GM12878 (cell line): ENCODE measurements around the gene POLD2. TPM values are rescaled to one million over a fixed set of nuclear protein-coding genes. Genes with fewer than 3 reads are reported as not detected.

Experiments used
- ATAC-seq: fragments of 200-7000 bp; cut with Tn5 transposase; 3 replicates; pipeline ENCODE4 v1.9.1; 2020; ENCODE audit warnings: mild to moderate bottlenecking, moderate library complexity
- BruUV-seq: library from RNA; stranded (reverse); fragments of 400-500 nt; replicated peaks from 2 replicates; lab custom pipeline; 2021; lab: Mats Ljungman, UMichigan
- CTCF ChIA-PET: fragments of 300-600 bp; sonication (Branson Sonifier 250); formaldehyde crosslinking; extraction: SDS; loops from one replicate; lab custom pipeline; 2021; ENCODE audit warnings: inconsistent platforms; lab: Yijun Ruan, JAX
- POLR2A ChIA-PET: fragments of 350-600 bp; formaldehyde crosslinking; extraction: SDS; loops from one replicate; lab custom pipeline; 2021; ENCODE audit warnings: inconsistent platforms; lab: Charles Lee
- RAD21 ChIA-PET: fragments of 300-600 bp; sonication (Branson Sonifier 250); formaldehyde crosslinking; loops from one replicate; lab custom pipeline; 2023; ENCODE audit warnings: antibody characterized with exemption; ENCODE audit not compliant: unreplicated experiment; lab: Charles Lee
- SMC1A ChIA-PET: fragments of 300-600 bp; sonication (Branson Sonifier 250); formaldehyde crosslinking; loops from one replicate; lab custom pipeline; 2023; ENCODE audit not compliant: unreplicated experiment, uncharacterized antibody; lab: Charles Lee
- DNase-seq: peaks from one replicate; pipeline ENCODE4 v3.0.0-alpha.2; 2011; ENCODE audit warnings: low read depth, low spot score
- FAIRE-seq: peaks from 3 replicates; lab custom pipeline; 2011; peaks lifted over from hg19 to GRCh38; lab: Jason Lieb, UNC
- H2AFZ ChIP-seq: 2 replicates; pipeline ENCODE4 v1.6.0; 2011; ENCODE audit warnings: low read depth, low read length, control low read depth; ENCODE audit not compliant: control insufficient read depth
- H3K27ac ChIP-seq: 2 replicates; pipeline ENCODE4 v1.5.1; 2011; ENCODE audit warnings: control low read depth; ENCODE audit not compliant: control insufficient read depth, insufficient read depth
- H3K27me3 ChIP-seq, 2 experiments: replicated peaks in 1 of 2; 2 replicates each; pipeline versions ENCODE4 v1.6.0 to v1.6.1; 2011; ENCODE audit warnings: low read length in 1 of 2; ENCODE audit not compliant: control insufficient read depth in 2 of 2, insufficient read depth in 2 of 2
- H3K36me3 ChIP-seq, 2 experiments: 2 replicates each; pipeline ENCODE4 v1.5.1; 2011; ENCODE audit warnings: low read length in 1 of 2; ENCODE audit not compliant: control insufficient read depth in 2 of 2, insufficient read depth in 2 of 2
- H3K4me1 ChIP-seq: 2 replicates; pipeline ENCODE4 v1.6.1; 2011; ENCODE audit warnings: mild to moderate bottlenecking, low read length, moderate library complexity, mixed read lengths; ENCODE audit not compliant: control insufficient read depth, insufficient read depth
- H3K4me2 ChIP-seq: 2 replicates; pipeline ENCODE4 v1.6.0; 2011; ENCODE audit warnings: control low read depth; ENCODE audit not compliant: control insufficient read depth, insufficient read depth
- H3K4me3 ChIP-seq: fragments of 200-600 bp; sonication (generic); 2 replicates; pipeline ENCODE4 v1.5.1; 2016
- H3K79me2 ChIP-seq: 2 replicates; pipeline ENCODE4 v1.6.0; 2011; ENCODE audit warnings: low read length; ENCODE audit not compliant: control insufficient read depth, insufficient read depth
- H3K9ac ChIP-seq: 2 replicates; pipeline ENCODE4 v1.8.0; 2011; ENCODE audit warnings: low read length, control low read depth, mixed read lengths; ENCODE audit not compliant: control insufficient read depth, insufficient read depth
- H3K9me3 ChIP-seq: replicated peaks from 3 replicates; pipeline ENCODE4 v1.5.1; 2011; ENCODE audit warnings: mild to moderate bottlenecking, low read length; ENCODE audit not compliant: control insufficient read depth, insufficient read depth
- H4K20me1 ChIP-seq: 2 replicates; pipeline ENCODE4 v1.6.0; 2011; ENCODE audit not compliant: control insufficient read depth, insufficient read depth
- CREB1 ChIP-seq: IDR thresholded peaks from 2 replicates; pipeline ENCODE4 v1.6.1; 2012; ENCODE audit warnings: low read depth, mild to moderate bottlenecking, inconsistent platforms
- HDGF ChIP-seq: fragments of 450-650 bp; IDR thresholded peaks from 2 replicates; pipeline ENCODE4 v1.6.1; 2016; ENCODE audit warnings: antibody characterized with exemption
- IKZF2 ChIP-seq, 2 experiments: fragments of 450-650 bp; IDR thresholded peaks; 2 replicates each; pipeline ENCODE4 v1.6.1; 2017; ENCODE audit warnings: mild to moderate bottlenecking in 2 of 2, moderate library complexity in 2 of 2
- KAT2A ChIP-seq: conservative IDR thresholded peaks from 2 replicates; pipeline ENCODE4 v1.6.1; 2011; ENCODE audit warnings: low read depth, low read length; ENCODE audit not compliant: control insufficient read depth
- KDM1A ChIP-seq: fragments of 200-600 bp; sonication (generic); IDR thresholded peaks from 2 replicates; pipeline ENCODE4 v1.6.1; 2016; ENCODE audit warnings: borderline replicate concordance
- POU2F2 ChIP-seq: IDR thresholded peaks from 3 replicates; pipeline ENCODE4 v1.6.1; 2011; ENCODE audit warnings: low read depth, mild to moderate bottlenecking, low read length, borderline replicate concordance
- STAT1 ChIP-seq: fragments of 450-650 bp; conservative IDR thresholded peaks from 2 replicates; pipeline ENCODE4 v1.6.1; 2014; ENCODE audit warnings: antibody characterized with exemption, mild to moderate bottlenecking
- SUZ12 ChIP-seq: fragments of 200-600 bp; sonication (generic); IDR thresholded peaks from one replicate; pipeline ENCODE4 v1.6.1; 2018; ENCODE audit warnings: antibody characterized with exemption, mild to moderate bottlenecking; ENCODE audit not compliant: unreplicated experiment
- TAF1 ChIP-seq: IDR thresholded peaks from 2 replicates; pipeline ENCODE4 v1.6.1; 2011; ENCODE audit warnings: mild to moderate bottlenecking, low read depth, low read length, borderline replicate concordance
- TBL1XR1 ChIP-seq: IDR thresholded peaks from 2 replicates; pipeline ENCODE4 v1.6.1; 2012; ENCODE audit warnings: low read depth, low read length, improper control_type of control experiment
- WGBS: methylation state at CpG from one replicate; pipeline ENCODE4 v1.1.6; 2016; ENCODE audit warnings: low lambda C conversion rate; ENCODE audit not compliant: insufficient replicate concordance, insufficient coverage; ENCODE audit errors: missing lambda C conversion rate; 5-methylcytosine and 5-hydroxymethylcytosine counted together
- in situ Hi-C: fragments of 300-500 bp; cut with MboI; formaldehyde crosslinking; loops from 9 replicates; pipeline ENCODE4 v1.14.3; 2018; ENCODE audit warnings: mixed read lengths
- intact Hi-C: fragments of 100-400 bp; cut with micrococcal nuclease; formaldehyde crosslinking; loops from one replicate; pipeline ENCODE4 v1.14.2; 2022; ENCODE audit not compliant: unreplicated experiment
- polyA plus RNA-seq, 11 experiments: library from polyadenylated mRNA; depleted of rRNA in 4 of 11; unstranded in 6 of 11; stranded (reverse) in 5 of 11; fragments of >200 nt; fragmentation: Nextera tagmentation in 4 of 11; fragmentation: Illumina TruSeq in 1 of 11; extraction: Ambion mirVana in 4 of 11; extraction: Trizol in 1 of 11; gene quantifications; 1 replicate in 1 of 11; 2 replicates in 10 of 11; pipeline versions ENCODE4 v1.2.1 to v1.2.3, GENCODE V29; 2011 to 2016; ENCODE audit warnings: inconsistent platforms in 2 of 11, missing spikeins in 2 of 11, low read depth in 1 of 11
- total RNA-seq, 4 experiments: library from RNA; depleted of rRNA in 3 of 4; stranded (reverse); fragments of >200 nt in 3 of 4; fragmentation: Illumina TruSeq in 1 of 4; extraction: Trizol in 1 of 4; gene quantifications; 2 replicates each; pipeline versions ENCODE4 v1.2.1 to v1.2.3, GENCODE V29; 2013 to 2021
- TF ChIP-seq, protein P1 (sequence below): fragments of 450-650 bp; IDR thresholded peaks from 2 replicates; pipeline ENCODE4 v1.6.1; 2016; ENCODE audit warnings: mild to moderate bottlenecking
- TF ChIP-seq, protein P2 (sequence below): IDR thresholded peaks from 2 replicates; pipeline ENCODE4 v1.6.1; 2011; ENCODE audit warnings: mild to moderate bottlenecking, low read depth, low read length, moderate library complexity; ENCODE audit not compliant: insufficient replicate concordance
- TF ChIP-seq, protein P3 (sequence below): fragments of 450-650 bp; IDR thresholded peaks from 2 replicates; pipeline ENCODE4 v1.6.1; 2017; ENCODE audit warnings: mild to moderate bottlenecking

The POLD2 gene
- total and polyA plus RNA-seq, 10 of the 15 experiments (the other 5 are each of a cell fraction or from before 2014, with no cell fraction given): 19.1 to 287 (median 169) TPM

DNA sequence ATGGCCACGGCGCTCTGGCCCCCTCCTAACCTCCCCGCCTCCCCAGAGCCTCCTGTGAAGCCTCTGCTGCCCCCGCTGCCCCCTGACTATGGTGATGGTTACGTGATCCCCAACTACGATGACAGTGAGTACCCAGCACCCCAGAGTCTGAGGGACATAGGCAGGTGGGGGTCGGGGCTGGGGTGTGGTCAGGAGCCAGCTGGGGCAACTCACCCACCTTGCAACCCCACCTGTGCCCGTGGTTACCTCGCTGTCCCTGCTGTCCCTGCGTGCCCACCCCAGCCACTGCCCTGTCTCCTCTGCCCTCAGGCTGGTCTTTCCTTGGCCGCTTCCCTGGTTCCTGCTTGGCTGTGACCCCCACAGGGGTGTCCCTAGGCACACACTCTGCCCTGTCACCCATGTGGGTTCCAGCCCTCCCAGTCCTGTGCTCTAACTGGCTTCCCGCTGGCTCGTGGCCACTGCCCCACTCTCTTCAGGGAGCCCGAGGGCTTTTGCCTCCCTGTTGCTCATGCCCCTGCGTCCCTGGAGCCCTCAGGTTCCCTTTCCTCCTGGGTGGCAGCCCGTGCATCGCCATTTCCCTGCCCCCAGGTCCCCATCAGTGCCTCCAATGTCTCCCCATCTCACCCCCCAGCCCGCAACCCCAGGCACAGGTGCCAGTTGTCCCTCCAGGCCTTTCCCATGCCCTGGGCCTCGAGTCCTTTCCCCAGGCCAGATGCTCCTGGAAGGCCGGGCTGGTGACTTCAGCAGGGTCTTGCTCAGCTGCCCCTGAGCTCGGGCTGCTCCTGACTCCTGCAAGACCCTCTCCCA is 15.2 kb downstream of the POLD2 start:
- Histone ChIP-seq H4K20me1 (no peaks in the 10 kb centered on the region), H3K4me2 (no peak overlapping the region), H3K9ac (no peak overlapping the region), H3K36me3 (no peaks in the 10 kb centered on the region), H3K4me1 (no peaks in the 10 kb centered on the region), H3K27me3 (peaks cover 11 to 15% of the 10 kb centered on the region in 2 experiments), H3K9me3 (no peaks in the 10 kb centered on the region), H3K4me3 (no peak overlapping the region), H2AFZ (no peak overlapping the region), H3K27ac (no peak overlapping the region), H3K79me2 (no peaks in the 10 kb centered on the region)
- DNase-seq (no peak), FAIRE-seq (no peak), ATAC-seq (no peak)
- WGBS: 24% methylated on average over 21 of the region's 21 CpGs
- TF ChIP-seq TAF1 (no peak), TBL1XR1 (no peak), HDGF (no peak), STAT1 (no peak), CREB1 (no peak), SUZ12 (no peak), POU2F2 (no peak), KAT2A (no peak), IKZF2 (IDR thresholded peaks at IDR 0.05) (no peak), KDM1A (no peak)
- TF ChIP-seq, protein P1, sequence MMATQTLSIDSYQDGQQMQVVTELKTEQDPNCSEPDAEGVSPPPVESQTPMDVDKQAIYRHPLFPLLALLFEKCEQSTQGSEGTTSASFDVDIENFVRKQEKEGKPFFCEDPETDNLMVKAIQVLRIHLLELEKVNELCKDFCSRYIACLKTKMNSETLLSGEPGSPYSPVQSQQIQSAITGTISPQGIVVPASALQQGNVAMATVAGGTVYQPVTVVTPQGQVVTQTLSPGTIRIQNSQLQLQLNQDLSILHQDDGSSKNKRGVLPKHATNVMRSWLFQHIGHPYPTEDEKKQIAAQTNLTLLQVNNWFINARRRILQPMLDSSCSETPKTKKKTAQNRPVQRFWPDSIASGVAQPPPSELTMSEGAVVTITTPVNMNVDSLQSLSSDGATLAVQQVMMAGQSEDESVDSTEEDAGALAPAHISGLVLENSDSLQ: no peak
- TF ChIP-seq, protein P2, sequence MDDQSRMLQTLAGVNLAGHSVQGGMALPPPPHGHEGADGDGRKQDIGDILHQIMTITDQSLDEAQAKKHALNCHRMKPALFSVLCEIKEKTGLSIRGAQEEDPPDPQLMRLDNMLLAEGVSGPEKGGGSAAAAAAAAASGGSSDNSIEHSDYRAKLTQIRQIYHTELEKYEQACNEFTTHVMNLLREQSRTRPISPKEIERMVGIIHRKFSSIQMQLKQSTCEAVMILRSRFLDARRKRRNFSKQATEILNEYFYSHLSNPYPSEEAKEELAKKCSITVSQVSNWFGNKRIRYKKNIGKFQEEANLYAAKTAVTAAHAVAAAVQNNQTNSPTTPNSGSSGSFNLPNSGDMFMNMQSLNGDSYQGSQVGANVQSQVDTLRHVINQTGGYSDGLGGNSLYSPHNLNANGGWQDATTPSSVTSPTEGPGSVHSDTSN: no peak
- TF ChIP-seq, protein P3, sequence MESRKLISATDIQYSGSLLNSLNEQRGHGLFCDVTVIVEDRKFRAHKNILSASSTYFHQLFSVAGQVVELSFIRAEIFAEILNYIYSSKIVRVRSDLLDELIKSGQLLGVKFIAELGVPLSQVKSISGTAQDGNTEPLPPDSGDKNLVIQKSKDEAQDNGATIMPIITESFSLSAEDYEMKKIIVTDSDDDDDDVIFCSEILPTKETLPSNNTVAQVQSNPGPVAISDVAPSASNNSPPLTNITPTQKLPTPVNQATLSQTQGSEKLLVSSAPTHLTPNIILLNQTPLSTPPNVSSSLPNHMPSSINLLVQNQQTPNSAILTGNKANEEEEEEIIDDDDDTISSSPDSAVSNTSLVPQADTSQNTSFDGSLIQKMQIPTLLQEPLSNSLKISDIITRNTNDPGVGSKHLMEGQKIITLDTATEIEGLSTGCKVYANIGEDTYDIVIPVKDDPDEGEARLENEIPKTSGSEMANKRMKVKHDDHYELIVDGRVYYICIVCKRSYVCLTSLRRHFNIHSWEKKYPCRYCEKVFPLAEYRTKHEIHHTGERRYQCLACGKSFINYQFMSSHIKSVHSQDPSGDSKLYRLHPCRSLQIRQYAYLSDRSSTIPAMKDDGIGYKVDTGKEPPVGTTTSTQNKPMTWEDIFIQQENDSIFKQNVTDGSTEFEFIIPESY: no peak
- intact Hi-C loops (no loop called here), in situ Hi-C loops (no loop called here)
- no TSS peak for BruUV-seq
- ChIA-PET SMC1A (no interaction called here), RAD21 (no interaction called here), POLR2A (no interaction called here), CTCF (no interaction called here)
